Measurements from ENCODE around the gene E4F1. TPM values are rescaled to one million over a fixed set of nuclear protein-coding genes. Genes with fewer than 3 reads are reported as not detected.
A peak's percentile ranks its signal among the peaks of the same experiment; 100 is the strongest.
"Not testable (repeated sequence)": the region's sequence is repeated elsewhere in the genome, so short reads cannot be mapped to it uniquely, and the experiment has no call there.

The E4F1 gene
- total RNA-seq, 1 donor from 2014 or later: 13.6 TPM

- ATAC-seq (ENCODE audit: poor library complexity); DNase-seq; intact Hi-C loops (cut with DNase I): not testable (repeated sequence)
Measured at GRCh38 chr16:2203119-2203688, 20.2 kb upstream of the E4F1 start.

GRCh38 chr16:2204416-2205103 lies 18.8 kb upstream of the E4F1 start:
- ATAC-seq (ENCODE audit: poor library complexity) (no peak), DNase-seq (no peak)
- intact Hi-C loops (cut with DNase I): no loop called here

- DNase-seq (peak; percentile 92), ATAC-seq (ENCODE audit: poor library complexity) (peak; percentile 91)
- intact Hi-C loops (cut with DNase I): no loop called here
Measured at GRCh38 chr16:2205104-2205966, 18.1 kb upstream of the E4F1 start, which contains the start of gene MLST8. TSS of gene MLST8 (plus strand) at chr16:2205454. CDS start at chr16:2206086, 632 bp downstream.

- ATAC-seq (ENCODE audit: poor library complexity): peak; percentile 9
- intact Hi-C loops (cut with DNase I): no loop called here
- no peak for DNase-seq
Measured at GRCh38 chr16:2205967-2206313, 17.5 kb upstream of the E4F1 start.

GRCh38 chr16:2206420-2206779 lies 17.0 kb upstream of the E4F1 start:
- DNase-seq (no peak), ATAC-seq (ENCODE audit: poor library complexity) (no peak)
- intact Hi-C loops (cut with DNase I): no loop called here

GRCh38 chr16:2206780-2207433 lies 16.5 kb upstream of the E4F1 start:
- ATAC-seq (ENCODE audit: poor library complexity): no peak
- DNase-seq: no peak
- intact Hi-C loops (cut with DNase I): no loop called here

GRCh38 chr16:2207872-2208271 lies 15.5 kb upstream of the E4F1 start:
- DNase-seq (no peak), ATAC-seq (ENCODE audit: poor library complexity) (no peak)
- intact Hi-C loops (cut with DNase I): no loop called here

GRCh38 chr16:2208308-2208707 lies 15.1 kb upstream of the E4F1 start:
- DNase-seq (no peak), ATAC-seq (ENCODE audit: poor library complexity) (no peak)
- intact Hi-C loops (cut with DNase I): no loop called here

- no peak for ATAC-seq (ENCODE audit: poor library complexity)
- DNase-seq: no peak
- intact Hi-C loops (cut with DNase I): no loop called here
Measured at GRCh38 chr16:2208772-2209171, 14.6 kb upstream of the E4F1 start.

GRCh38 chr16:2209258-2210008 lies 14.0 kb upstream of the E4F1 start:
- ATAC-seq (ENCODE audit: poor library complexity): no peak
- intact Hi-C loops (cut with DNase I): no loop called here
- DNase-seq: no peak

- DNase-seq: no peak
- no peak for ATAC-seq (ENCODE audit: poor library complexity)
- intact Hi-C loops (cut with DNase I): no loop called here
Measured at GRCh38 chr16:2210009-2210332, 13.4 kb upstream of the E4F1 start.

GRCh38 chr16:2210386-2211365 lies 12.7 kb upstream of the E4F1 start, which contains the start of gene BRICD5:
TSS of gene BRICD5 (minus strand) at chr16:2210863. CDS start at chr16:2210833, 30 bp downstream.
- intact Hi-C loops (cut with DNase I): no loop called here
- ATAC-seq (ENCODE audit: poor library complexity): no peak
- no peak for DNase-seq

GRCh38 chr16:2211923-2212347 lies 11.5 kb upstream of the E4F1 start:
- DNase-seq (no peak), ATAC-seq (ENCODE audit: poor library complexity) (peak; percentile 1)
- intact Hi-C loops (cut with DNase I): no loop called here

GRCh38 chr16:2212362-2213324 lies 10.7 kb upstream of the E4F1 start:
- peak; percentile 43 for ATAC-seq (ENCODE audit: poor library complexity)
- intact Hi-C loops (cut with DNase I): no loop called here
- DNase-seq: peak; percentile 82

- ATAC-seq (ENCODE audit: poor library complexity) (no peak), DNase-seq (no peak)
- intact Hi-C loops (cut with DNase I): no loop called here
Measured at GRCh38 chr16:2213817-2214718, 9.3 kb upstream of the E4F1 start.

GRCh38 chr16:2214719-2214968 lies 8.7 kb upstream of the E4F1 start, which contains the start of gene PGP:
TSS of gene PGP (minus strand) at chr16:2214840. CDS start at chr16:2214777, 63 bp downstream.
- intact Hi-C loops (cut with DNase I): no loop called here
- DNase-seq (no peak), ATAC-seq (ENCODE audit: poor library complexity) (no peak)

Measured in Right ventricle myocardium superior (tissue), 1 donor.